ENCODE data around the gene CDK11B. TPM values are rescaled to one million over a fixed set of nuclear protein-coding genes. Genes with fewer than 3 reads are reported as not detected.
"Not testable (repeated sequence)": the region's sequence is repeated elsewhere in the genome, so short reads cannot be mapped to it uniquely, and the experiment has no call there.

The CDK11B gene
- total RNA-seq, 1 donor from 2014 or later: 16.5 TPM

DNA sequence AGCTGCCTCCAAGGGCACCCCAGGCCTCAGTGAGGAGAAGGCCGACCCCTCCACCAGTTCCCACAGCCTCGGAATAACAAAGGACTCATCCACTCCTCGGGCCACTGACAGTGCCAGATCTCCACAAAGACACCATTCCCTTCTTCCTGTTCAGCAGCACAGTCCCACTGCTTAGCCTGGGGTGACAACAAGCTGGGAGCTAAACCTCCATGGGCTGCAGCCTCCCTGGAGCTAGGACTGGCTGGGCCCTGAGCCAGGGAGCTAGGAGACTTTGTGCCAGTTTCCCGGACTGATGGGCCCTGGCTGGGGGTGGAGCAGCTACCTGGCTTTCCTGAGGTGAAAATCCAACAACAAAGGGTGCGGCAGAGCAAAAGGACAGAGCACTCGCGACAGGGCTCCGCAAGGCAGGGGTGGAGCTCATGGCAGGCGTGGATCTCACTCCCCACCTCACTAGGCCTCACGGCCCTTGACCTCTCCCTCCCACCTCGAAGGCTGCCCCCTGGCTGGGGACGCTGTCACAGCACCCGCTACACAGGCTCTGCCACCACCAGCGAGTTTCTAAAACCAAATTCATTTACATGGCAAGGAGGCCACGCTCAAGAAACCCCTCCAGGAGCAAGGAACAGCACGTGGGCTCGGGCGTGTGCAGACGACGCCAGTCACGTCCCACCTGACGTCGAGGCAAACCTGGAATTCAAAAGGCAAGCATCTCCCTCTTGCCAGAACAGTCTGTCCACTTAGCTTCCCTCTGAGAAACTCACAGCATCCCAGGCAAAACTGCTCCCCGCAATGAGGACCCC, 20.0 kb upstream of the CDK11B start:
- no peak for DNase-seq (ENCODE audit: extremely low spot score in 2 of 2)
- Histone ChIP-seq H3K4me3 (no peak overlapping the region), H3K27ac (no peak overlapping the region), H3K9me3 (no peaks in the 10 kb centered on the region), H3K27me3 (no peaks in the 10 kb centered on the region), H3K4me1 (peaks cover 25% of the 10 kb centered on the region), H3K36me3 (peaks cover 0 to 6% of the 10 kb centered on the region in 2 donors)
- intact Hi-C loops (cut with DNase I): no loop called here
- TF ChIP-seq POLR2A (IDR thresholded peaks at IDR 0.05): no peak
- TF ChIP-seq, protein P1, sequence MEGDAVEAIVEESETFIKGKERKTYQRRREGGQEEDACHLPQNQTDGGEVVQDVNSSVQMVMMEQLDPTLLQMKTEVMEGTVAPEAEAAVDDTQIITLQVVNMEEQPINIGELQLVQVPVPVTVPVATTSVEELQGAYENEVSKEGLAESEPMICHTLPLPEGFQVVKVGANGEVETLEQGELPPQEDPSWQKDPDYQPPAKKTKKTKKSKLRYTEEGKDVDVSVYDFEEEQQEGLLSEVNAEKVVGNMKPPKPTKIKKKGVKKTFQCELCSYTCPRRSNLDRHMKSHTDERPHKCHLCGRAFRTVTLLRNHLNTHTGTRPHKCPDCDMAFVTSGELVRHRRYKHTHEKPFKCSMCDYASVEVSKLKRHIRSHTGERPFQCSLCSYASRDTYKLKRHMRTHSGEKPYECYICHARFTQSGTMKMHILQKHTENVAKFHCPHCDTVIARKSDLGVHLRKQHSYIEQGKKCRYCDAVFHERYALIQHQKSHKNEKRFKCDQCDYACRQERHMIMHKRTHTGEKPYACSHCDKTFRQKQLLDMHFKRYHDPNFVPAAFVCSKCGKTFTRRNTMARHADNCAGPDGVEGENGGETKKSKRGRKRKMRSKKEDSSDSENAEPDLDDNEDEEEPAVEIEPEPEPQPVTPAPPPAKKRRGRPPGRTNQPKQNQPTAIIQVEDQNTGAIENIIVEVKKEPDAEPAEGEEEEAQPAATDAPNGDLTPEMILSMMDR (IDR thresholded peaks at IDR 0.05): no peak
- TF ChIP-seq POLR2AphosphoS5 (IDR thresholded peaks at IDR 0.05; ENCODE audit: insufficient read depth in 1 of 2, low read depth in 1 of 2): no peak

DNA sequence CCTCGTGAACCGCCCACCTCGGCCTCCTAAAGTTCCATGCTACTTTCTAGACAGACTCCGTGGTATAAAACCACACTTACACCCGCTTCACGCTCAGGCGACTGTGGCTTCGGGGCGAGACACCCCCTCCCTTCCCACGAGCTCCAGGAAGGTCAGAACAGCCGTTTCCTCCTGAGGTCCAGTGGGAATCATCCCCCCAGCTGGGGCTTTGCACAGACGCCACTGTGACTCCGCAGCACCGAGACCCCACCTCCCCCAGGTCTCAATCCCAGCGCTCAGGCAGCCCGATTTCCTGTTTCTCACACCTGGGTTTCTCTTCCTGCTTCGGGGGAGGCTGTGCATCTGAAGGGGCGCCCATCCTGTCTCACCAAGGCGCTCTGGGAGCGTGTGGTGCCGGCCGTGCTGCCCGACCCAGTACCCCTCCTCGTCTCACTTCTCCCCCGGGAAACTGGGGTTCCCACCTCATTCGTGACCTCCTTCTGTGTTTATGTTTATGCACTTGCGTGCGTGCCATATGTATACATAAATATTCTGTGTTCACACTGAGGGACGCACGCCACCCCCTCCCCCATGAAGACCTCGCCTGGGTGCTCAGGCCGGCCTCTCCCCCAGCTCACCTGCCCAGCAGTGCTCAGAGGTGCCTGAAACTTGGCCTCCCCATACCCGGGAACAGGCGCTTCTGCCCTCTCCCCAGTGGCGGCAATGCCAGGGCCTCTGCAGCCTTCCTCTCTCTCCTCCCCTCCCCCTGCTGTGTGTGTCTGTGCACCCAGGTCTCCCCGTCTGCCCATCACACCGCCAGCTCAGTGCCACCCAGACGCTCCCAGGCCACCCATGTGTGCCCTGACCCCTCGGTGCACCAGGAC, 19.1 kb upstream of the CDK11B start:
- no peak overlapping the region for H3K27ac ChIP-seq
- TF ChIP-seq POLR2A (IDR thresholded peaks at IDR 0.05) (no peak), POLR2AphosphoS5 (IDR thresholded peaks at IDR 0.05; ENCODE audit: insufficient read depth in 1 of 2, low read depth in 1 of 2) (no peak)
- TF ChIP-seq, protein P1 (IDR thresholded peaks at IDR 0.05): no peak
- no peak for DNase-seq (ENCODE audit: extremely low spot score in 2 of 2)

DNA sequence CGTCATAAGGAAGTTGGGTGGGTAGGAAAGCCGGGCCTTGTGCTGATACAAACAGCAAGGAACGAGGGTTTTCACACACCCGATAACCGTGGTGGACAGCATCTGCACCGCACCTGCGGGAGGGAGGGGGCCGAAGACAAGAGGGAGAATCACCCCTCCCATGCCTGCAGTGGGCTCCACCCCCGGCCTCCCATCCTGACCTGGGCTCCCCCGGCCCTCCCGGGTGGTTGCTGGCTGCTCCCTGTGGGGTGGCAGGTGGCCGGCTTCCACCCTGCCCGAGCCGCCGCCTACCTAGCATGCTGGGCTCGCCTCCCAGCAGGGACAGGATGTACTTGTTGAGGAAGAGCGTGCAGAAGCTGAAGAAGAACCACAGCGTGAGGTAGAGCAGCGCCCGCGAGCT, 17.3 kb upstream of the CDK11B start:
- Histone ChIP-seq H3K4me1 (peaks cover 16% of the 10 kb centered on the region), H3K36me3 (peaks cover 0 to 28% of the 10 kb centered on the region in 2 donors)
- H3K9me3 ChIP-seq; intact Hi-C loops (cut with DNase I); H3K27ac ChIP-seq; H3K27me3 ChIP-seq; DNase-seq (ENCODE audit: extremely low spot score in 2 of 2); H3K4me3 ChIP-seq: not testable (repeated sequence)

More for the DNA sequence above, 19.1 kb upstream of the CDK11B start:
- Histone ChIP-seq H3K9me3 (no peaks in the 10 kb centered on the region), H3K4me1 (peaks cover 16% of the 10 kb centered on the region), H3K27me3 (no peaks in the 10 kb centered on the region), H3K4me3 (no peak overlapping the region), H3K36me3 (peaks cover 0 to 10% of the 10 kb centered on the region in 2 donors)
- intact Hi-C loops (cut with DNase I): no loop called here

DNA sequence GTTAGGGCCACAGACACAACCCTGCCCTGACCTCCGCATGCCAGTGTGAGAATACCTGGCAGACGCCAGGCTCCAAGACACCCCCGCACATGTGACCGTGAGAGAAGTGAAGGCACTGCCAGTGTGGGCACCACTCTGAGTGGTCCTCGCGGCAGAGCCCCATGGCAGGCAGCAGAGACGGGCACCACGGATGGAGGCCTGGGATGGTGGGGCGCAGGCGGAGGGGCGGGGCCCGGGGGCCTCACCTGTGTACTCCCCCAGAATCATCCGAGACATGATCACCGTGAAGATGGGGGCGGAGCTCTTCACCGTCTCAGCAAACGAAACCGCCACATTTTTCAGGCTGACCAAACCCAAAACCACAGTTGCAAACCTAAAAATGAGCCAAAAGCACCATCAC, 16.4 kb upstream of the CDK11B start:
- DNase-seq (ENCODE audit: extremely low spot score in 2 of 2); H3K9me3 ChIP-seq; H3K27me3 ChIP-seq; H3K27ac ChIP-seq; intact Hi-C loops (cut with DNase I); H3K4me3 ChIP-seq: not testable (repeated sequence)
- H3K4me1 ChIP-seq: peaks cover 16% of the 10 kb centered on the region
- peaks cover 0 to 36% of the 10 kb centered on the region in 2 donors for H3K36me3 ChIP-seq

DNA sequence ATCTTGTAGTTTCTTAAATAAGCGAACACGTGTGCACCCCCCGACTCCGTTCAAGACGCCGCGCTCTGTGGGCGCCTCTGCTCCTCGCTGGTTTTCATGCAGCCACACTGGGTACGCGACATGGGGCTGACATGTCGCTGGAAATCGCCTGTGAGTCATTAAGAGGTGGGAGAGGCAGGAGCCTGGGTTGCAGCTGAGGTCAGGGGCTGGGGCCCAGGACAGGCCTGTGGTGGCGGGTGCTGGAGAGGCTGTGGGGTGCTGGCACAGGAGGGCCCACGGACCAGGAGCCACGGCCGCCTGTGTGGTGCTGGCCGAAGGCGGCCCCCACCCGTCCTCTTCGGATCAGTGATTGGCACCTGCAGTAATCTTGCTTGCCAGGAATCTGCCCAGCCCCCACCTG, 16.0 kb upstream of the CDK11B start:
- H3K27me3 ChIP-seq; H3K27ac ChIP-seq; DNase-seq (ENCODE audit: extremely low spot score in 2 of 2); H3K4me3 ChIP-seq; H3K9me3 ChIP-seq; intact Hi-C loops (cut with DNase I): not testable (repeated sequence)
- peaks cover 0 to 40% of the 10 kb centered on the region in 2 donors for H3K36me3 ChIP-seq
- peaks cover 16% of the 10 kb centered on the region for H3K4me1 ChIP-seq

DNA sequence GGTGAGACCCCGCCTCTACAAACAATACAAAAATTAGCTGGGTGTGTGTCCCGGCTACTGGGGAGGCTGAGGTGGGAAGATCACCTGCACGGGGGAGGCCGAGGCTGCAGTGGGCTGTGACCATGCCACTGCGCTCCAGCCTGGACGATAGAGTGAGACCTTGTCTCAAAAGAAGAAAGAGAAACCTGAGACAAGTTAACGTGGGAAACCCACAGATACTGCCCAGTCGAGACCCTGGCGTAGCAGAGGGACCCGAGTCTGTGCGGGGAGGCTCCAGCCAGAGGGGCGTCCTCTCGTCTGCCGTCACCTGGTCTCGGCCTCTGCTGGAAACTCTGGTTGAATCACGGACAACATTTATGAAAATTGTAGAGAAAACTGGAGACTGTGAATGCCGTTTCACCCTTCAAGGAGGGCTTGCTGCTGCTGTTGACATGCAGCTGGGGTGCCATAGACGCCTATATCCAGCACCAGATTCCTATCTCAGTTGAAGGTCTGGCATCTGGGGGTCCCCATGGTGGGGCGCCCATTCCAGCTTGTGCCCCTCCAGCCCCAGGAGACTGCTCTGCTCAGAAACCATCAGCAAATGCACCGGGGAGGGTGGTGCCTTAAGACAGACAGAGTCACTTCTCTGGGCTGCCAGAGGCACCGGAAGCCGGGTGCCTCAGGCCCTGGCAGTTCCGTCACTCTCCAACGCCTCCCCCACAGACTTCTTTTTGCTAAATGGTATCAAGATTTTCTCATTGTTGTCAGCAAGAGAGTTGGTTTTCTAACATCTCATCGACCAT, 13.6 kb upstream of the CDK11B start:
- no peaks in the 10 kb centered on the region for H3K9me3 ChIP-seq
- peaks cover 0 to 62% of the 10 kb centered on the region in 2 donors for H3K36me3 ChIP-seq
- H3K27ac ChIP-seq: no peak overlapping the region
- no peaks in the 10 kb centered on the region for H3K4me1 ChIP-seq
- no peak for TF ChIP-seq POLR2A (IDR thresholded peaks at IDR 0.05)
- TF ChIP-seq, protein P1 (IDR thresholded peaks at IDR 0.05): no peak
- TF ChIP-seq POLR2AphosphoS5 (IDR thresholded peaks at IDR 0.05; ENCODE audit: insufficient read depth in 1 of 2, low read depth in 1 of 2): no peak
- intact Hi-C loops (cut with DNase I): no loop called here
- no peaks in the 10 kb centered on the region for H3K27me3 ChIP-seq
- H3K4me3 ChIP-seq: no peak overlapping the region
- no peak for DNase-seq (ENCODE audit: extremely low spot score in 2 of 2)

Data from vagina (tissue), 2 donors.